ENCODE measurements around the gene SGPL1.

DNA sequence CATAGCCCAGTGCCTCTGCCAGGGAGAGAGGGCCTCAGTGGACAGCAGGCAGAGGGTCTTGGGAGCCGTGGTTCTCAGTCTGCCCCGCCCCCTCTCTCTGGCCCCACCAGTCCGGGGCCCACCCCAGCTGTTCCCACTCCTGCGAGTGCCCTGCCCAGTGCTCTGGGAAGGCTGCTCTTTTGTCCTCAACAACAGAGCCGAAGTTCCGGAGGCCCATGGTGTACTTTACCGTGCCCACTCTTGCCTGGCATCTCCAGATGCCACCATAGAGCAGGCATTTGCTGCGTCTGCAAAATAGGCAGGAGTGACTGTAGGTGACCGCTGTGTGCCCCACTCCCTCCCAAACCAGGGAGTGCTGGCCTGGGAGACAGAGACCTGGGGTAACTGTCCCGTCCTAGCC, 101.9 kb downstream of the SGPL1 start:
- TF ChIP-seq, protein P1, sequence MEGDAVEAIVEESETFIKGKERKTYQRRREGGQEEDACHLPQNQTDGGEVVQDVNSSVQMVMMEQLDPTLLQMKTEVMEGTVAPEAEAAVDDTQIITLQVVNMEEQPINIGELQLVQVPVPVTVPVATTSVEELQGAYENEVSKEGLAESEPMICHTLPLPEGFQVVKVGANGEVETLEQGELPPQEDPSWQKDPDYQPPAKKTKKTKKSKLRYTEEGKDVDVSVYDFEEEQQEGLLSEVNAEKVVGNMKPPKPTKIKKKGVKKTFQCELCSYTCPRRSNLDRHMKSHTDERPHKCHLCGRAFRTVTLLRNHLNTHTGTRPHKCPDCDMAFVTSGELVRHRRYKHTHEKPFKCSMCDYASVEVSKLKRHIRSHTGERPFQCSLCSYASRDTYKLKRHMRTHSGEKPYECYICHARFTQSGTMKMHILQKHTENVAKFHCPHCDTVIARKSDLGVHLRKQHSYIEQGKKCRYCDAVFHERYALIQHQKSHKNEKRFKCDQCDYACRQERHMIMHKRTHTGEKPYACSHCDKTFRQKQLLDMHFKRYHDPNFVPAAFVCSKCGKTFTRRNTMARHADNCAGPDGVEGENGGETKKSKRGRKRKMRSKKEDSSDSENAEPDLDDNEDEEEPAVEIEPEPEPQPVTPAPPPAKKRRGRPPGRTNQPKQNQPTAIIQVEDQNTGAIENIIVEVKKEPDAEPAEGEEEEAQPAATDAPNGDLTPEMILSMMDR (IDR thresholded peaks at IDR 0.05), result no peak
- no peak for TF ChIP-seq POLR2A (IDR thresholded peaks at IDR 0.05)
